MM.1S (cell line): ENCODE data around the gene FOXA2.

Experiments
- CTCF ChIP-seq: fragments of 300-600 bp; sonication (generic); IDR thresholded peaks from 2 replicates; pipeline ENCODE4 v1.5.1; 2016; ENCODE audit warnings: antibody characterized with exemption, low read length, mixed read lengths
- EZH2 ChIP-seq: fragments of 300-600 bp; sonication (generic); optimal IDR thresholded peaks from 2 replicates; pipeline ENCODE3; 2017; ENCODE audit warnings: low read depth, mild to moderate bottlenecking, antibody characterized with exemption, low read length, mixed read lengths

- no peak for TF ChIP-seq EZH2
- no peak for TF ChIP-seq CTCF
These were observed 35.4 kb upstream of the FOXA2 start for GRCh38 chr20:22619806-22620205.
